GM06990 (cell line): ENCODE results near the gene MCCC1.
"Not testable (repeated sequence)": the region's sequence is repeated elsewhere in the genome, so short reads cannot be mapped to it uniquely, and the experiment has no call there.

Experiments used
- DNase-seq: peaks from one replicate; pipeline ENCODE4 v3.0.0-alpha.2; 2011; ENCODE audit not compliant: insufficient read length; ENCODE audit errors: extremely low read depth
- H3K27me3 ChIP-seq: replicated peaks from 2 replicates; pipeline ENCODE4 v1.6.0; 2011; ENCODE audit warnings: low read length; ENCODE audit not compliant: control insufficient read depth, insufficient read depth
- H3K36me3 ChIP-seq: 2 replicates; pipeline ENCODE4 v1.5.1; 2011; ENCODE audit warnings: low read length; ENCODE audit not compliant: control insufficient read depth, insufficient read depth
- H3K4me3 ChIP-seq: replicated peaks from 2 replicates; pipeline ENCODE4 v1.5.1; 2011; ENCODE audit warnings: low read depth, mild to moderate bottlenecking, control low read depth, low read length
- TF ChIP-seq, protein P1 (sequence below): IDR thresholded peaks from 2 replicates; pipeline ENCODE4 v1.5.1; 2011; ENCODE audit warnings: low read length, control low read depth, mild to moderate bottlenecking, inconsistent platforms; ENCODE audit not compliant: insufficient read depth, poor library complexity, severe bottlenecking

The MCCC1 gene

GRCh38 chr3:183073839-183074238 is 25.5 kb downstream of the MCCC1 start:
- Histone ChIP-seq H3K4me3 (no peak overlapping the region), H3K27me3 (no peaks in the 10 kb centered on the region), H3K36me3 (peaks cover 1% of the 10 kb centered on the region)
- no peak for DNase-seq
- TF ChIP-seq, protein P1, sequence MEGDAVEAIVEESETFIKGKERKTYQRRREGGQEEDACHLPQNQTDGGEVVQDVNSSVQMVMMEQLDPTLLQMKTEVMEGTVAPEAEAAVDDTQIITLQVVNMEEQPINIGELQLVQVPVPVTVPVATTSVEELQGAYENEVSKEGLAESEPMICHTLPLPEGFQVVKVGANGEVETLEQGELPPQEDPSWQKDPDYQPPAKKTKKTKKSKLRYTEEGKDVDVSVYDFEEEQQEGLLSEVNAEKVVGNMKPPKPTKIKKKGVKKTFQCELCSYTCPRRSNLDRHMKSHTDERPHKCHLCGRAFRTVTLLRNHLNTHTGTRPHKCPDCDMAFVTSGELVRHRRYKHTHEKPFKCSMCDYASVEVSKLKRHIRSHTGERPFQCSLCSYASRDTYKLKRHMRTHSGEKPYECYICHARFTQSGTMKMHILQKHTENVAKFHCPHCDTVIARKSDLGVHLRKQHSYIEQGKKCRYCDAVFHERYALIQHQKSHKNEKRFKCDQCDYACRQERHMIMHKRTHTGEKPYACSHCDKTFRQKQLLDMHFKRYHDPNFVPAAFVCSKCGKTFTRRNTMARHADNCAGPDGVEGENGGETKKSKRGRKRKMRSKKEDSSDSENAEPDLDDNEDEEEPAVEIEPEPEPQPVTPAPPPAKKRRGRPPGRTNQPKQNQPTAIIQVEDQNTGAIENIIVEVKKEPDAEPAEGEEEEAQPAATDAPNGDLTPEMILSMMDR = no peak

DNA sequence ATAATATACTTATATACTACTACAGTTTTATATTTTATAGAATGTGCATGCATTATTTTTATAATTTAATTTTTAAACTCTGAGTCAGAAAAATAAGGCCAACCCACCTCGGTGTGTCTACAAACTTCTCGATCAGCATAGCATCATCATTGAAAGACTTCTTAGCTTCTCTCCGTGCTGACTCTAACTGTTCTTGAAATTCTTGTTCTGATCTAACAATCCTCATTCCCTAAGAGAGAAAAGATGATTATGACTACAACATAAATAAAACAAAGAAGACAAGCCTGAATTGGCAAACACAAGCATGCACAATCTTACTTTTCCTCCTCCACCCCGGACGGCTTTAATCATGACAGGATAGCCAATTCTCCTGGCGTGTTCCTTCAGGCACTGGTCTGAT is 28.4 kb downstream of the MCCC1 start:
- TF ChIP-seq, protein P1 = no peak
- H3K4me3 ChIP-seq = no peak overlapping the region
- H3K27me3 ChIP-seq = no peaks in the 10 kb centered on the region
- peaks cover 3% of the 10 kb centered on the region for H3K36me3 ChIP-seq
- DNase-seq = no peak

DNA sequence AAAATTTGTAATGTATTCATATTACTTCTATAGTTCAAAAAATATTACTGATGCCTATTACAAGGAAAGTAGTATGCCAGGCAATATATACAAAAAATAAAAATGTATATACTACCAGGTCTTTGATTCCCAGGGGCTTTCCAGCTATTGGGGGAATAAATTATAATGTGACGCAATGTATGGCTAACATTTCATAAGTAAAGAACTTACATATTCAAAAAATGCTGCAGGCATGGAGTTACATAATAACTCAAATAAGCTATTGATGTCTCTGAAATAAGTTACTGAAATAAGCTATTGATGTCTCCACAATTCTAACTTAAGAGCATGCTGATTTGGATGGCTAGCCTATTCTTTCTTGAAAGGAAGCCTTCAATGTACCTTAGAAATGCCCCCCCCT is 30.2 kb downstream of the MCCC1 start:
- Histone ChIP-seq H3K4me3 (no peak overlapping the region), H3K36me3 (peaks cover 3% of the 10 kb centered on the region), H3K27me3 (no peaks in the 10 kb centered on the region)
- no peak for DNase-seq
- TF ChIP-seq, protein P1 = no peak

- H3K36me3 ChIP-seq = not testable (repeated sequence)
These were observed 32.4 kb downstream of the MCCC1 start for GRCh38 chr3:183066891-183067290.

GRCh38 chr3:183064475-183064874 is 34.8 kb downstream of the MCCC1 start:
- Histone ChIP-seq H3K27me3 (no peaks in the 10 kb centered on the region), H3K36me3 (peaks cover 2% of the 10 kb centered on the region), H3K4me3 (no peak overlapping the region)
- no peak for DNase-seq
- TF ChIP-seq, protein P1 = no peak

More at GRCh38 chr3:183066891-183067290, 32.4 kb downstream of the MCCC1 start:
- H3K27me3 ChIP-seq, H3K4me3 ChIP-seq, DNase-seq: not testable (repeated sequence)

GRCh38 chr3:183061391-183062172 is 37.7 kb downstream of the MCCC1 start:
- Histone ChIP-seq H3K4me3 (no peak overlapping the region), H3K36me3 (no peaks in the 10 kb centered on the region; the same call in 1 of the 2 replicates), H3K27me3 (no peaks in the 10 kb centered on the region)
- TF ChIP-seq, protein P1 = no peak
- no peak for DNase-seq
